ENCODE measurements around the gene TRPV5. TPM values are rescaled to one million over a fixed set of nuclear protein-coding genes. Genes with fewer than 3 reads are reported as not detected.

The TRPV5 gene
- total RNA-seq, 5 donors from 2014 or later (not counting 1 experiment from before 2014, with no cell fraction given), result not detected

DNA sequence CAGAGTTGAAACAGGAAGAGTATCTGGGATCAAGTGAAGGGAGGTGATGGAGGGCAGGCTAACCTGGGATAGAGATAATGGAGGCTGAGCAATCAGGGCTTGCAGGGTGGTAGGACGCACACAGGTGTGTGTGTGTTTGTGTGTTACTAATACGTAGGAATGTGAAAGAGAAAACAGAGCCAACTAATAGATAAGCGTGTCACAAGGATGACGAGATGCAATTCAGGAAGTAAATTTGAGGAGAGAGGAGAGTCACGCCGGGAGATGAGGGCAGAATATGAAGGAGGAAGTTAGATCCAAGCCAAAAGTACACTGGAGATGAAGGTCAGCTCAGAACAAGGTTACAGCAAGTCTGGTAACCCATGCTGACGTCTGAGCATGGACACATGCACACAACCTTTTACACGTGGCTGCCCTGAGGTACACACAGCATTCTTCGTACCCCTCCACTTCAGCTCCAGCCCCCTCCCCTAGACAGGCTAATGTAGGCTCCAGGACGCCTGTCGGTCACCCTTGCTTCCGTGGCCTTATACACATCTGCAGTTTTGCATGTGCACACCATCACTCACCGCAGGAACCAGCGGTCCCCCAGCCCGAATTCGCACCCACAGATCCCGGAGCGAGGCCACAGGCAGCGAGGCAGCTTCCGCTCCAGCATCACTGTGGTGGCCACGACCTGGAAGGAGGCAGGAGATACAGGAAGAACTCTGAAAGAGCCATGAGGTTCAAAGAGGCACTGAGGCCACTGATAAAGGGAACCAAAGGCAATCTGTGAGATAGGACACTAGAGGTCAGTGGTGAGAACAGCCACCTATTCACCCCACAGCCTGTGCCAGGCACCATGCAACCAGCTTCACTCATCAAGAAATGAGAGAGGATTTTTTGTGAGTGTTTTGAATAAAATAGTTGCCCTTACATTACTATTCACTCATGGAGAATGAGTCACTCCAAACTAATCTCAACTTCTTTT is 24.3 kb downstream of the TRPV5 start:
- no peak overlapping the region for H3K4me3 Mint-ChIP-seq
- H3K4me1 Mint-ChIP-seq, result no peaks in the 10 kb centered on the region
- peaks cover 31 to 38% of the 10 kb centered on the region in 2 donors for H3K27me3 Mint-ChIP-seq
- DNase-seq, result peak in 2 of 35 experiments; percentile 3 to 5
- ATAC-seq (replicated peaks in 1 of 4), result no peak
- WGBS (ENCODE audit: insufficient coverage), result 78% methylated on average over 20 of the region's 21 CpGs
- no peaks in the 10 kb centered on the region for H3K9me3 ChIP-seq
- H3K27ac ChIP-seq (ENCODE audit: low read length), result no peak overlapping the region
- no peaks in the 10 kb centered on the region for H3K36me3 ChIP-seq (ENCODE audit: control insufficient read depth in 2 of 2, extremely low read depth in 1 of 2, insufficient read depth in 1 of 2, low read length in 1 of 2)
- no peaks in the 10 kb centered on the region for H3K9me3 Mint-ChIP-seq
- H3K4me3 ChIP-seq (ENCODE audit: control insufficient read depth in 1 of 2, extremely low read depth in 1 of 2, low read length in 1 of 2), result no peak overlapping the region
- H3K27ac Mint-ChIP-seq, result no peak overlapping the region
- ChIA-PET CTCF (no interaction called here), POLR2A (no interaction called here)
- H3K27me3 ChIP-seq (replicated peaks in 1 of 2; ENCODE audit: control insufficient read depth in 2 of 2, extremely low read depth in 1 of 2, insufficient read depth in 2 of 2, low read length in 1 of 2), result peaks cover 0 to 15% of the 10 kb centered on the region in 2 experiments
- H3K4me1 ChIP-seq (ENCODE audit: control insufficient read depth in 1 of 2, extremely low read depth in 1 of 2, insufficient read depth in 2 of 2, low read length in 2 of 2), result no peaks in the 10 kb centered on the region
- no peaks in the 10 kb centered on the region for H3K36me3 Mint-ChIP-seq

DNA sequence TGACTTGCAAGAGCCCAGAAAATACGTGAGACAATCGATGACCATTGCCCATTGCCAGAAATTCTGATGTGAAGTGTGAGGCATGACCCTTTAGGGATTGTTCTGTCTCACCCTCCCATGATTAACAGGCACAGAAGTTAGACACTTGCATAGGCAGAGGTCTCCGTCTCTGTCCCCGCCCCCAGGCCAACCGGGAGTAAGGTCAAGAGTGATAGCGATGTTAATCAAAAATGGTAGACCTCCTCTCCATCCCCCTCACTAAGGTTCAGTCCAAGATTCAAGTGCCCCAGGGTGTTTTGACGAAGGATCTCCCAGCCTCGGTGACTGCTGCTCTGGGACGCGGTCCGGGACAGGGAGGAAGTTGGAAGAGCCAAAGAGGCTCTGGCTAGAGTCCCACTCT is 25.3 kb downstream of the TRPV5 start:
- DNase-seq (no peak), ATAC-seq (replicated peaks in 1 of 4) (no peak)
- Mint-ChIP-seq H3K9me3 (no peaks in the 10 kb centered on the region), H3K4me1 (no peaks in the 10 kb centered on the region), H3K4me3 (no peak overlapping the region), H3K27me3 (peaks cover 31 to 33% of the 10 kb centered on the region in 2 donors), H3K36me3 (no peaks in the 10 kb centered on the region), H3K27ac (no peak overlapping the region)
- Histone ChIP-seq H3K4me3 (ENCODE audit: control insufficient read depth in 1 of 2, extremely low read depth in 1 of 2, low read length in 1 of 2) (no peak overlapping the region), H3K27me3 (replicated peaks in 1 of 2; ENCODE audit: control insufficient read depth in 2 of 2, extremely low read depth in 1 of 2, insufficient read depth in 2 of 2, low read length in 1 of 2) (peaks cover 0 to 15% of the 10 kb centered on the region in 2 experiments), H3K27ac (ENCODE audit: low read length) (no peak overlapping the region), H3K4me1 (ENCODE audit: control insufficient read depth in 1 of 2, extremely low read depth in 1 of 2, insufficient read depth in 2 of 2, low read length in 2 of 2) (no peaks in the 10 kb centered on the region), H3K9me3 (no peaks in the 10 kb centered on the region), H3K36me3 (ENCODE audit: control insufficient read depth in 2 of 2, extremely low read depth in 1 of 2, insufficient read depth in 1 of 2, low read length in 1 of 2) (no peaks in the 10 kb centered on the region)
- CTCF ChIA-PET, result no interaction called here
- POLR2A ChIA-PET, result no interaction called here
- WGBS (ENCODE audit: insufficient coverage), result 96% methylated on average over 5 of the region's 11 CpGs

DNA sequence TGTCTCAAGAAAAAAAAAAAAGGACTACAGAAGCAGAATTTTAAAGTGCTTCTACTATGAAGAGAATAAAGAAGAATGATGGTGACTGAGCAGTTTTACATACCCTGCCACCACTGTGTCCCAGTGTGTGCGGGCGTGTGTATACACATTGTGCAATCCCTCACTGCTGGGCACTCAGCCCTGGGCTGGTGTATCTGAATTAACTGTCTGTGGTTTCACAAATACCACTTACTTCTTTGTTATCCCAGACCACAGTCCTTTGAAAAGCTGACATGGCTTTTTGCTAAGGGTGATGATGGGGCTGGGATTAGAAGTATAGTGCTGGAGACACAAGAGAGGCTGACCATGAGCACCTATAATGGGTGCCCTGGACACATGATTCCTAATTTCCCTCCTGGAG is 26.9 kb downstream of the TRPV5 start:
- H3K9me3 ChIP-seq, result no peaks in the 10 kb centered on the region

DNA sequence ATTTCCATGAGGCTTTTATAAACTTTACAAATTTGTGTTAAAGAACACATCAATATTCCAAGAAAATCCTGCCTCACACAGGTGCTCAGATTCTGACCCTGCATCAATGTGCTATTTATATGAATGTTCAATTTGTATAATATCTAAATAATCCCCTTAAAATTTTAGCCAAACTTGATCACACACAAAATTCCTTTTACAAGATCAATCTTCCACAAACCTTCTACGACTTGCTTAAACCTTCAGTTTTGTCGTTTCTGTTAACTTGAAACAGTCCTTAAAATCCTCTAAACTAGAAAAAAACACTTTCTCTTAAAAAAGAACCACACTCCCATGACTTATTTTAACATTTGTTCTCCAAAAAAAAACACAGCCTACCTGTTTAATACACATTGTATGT is 27.8 kb downstream of the TRPV5 start:
- CTCF ChIA-PET, result no interaction called here
- Mint-ChIP-seq H3K36me3 (no peaks in the 10 kb centered on the region), H3K4me1 (no peaks in the 10 kb centered on the region), H3K9me3 (no peaks in the 10 kb centered on the region), H3K27ac (no peak overlapping the region), H3K4me3 (no peak overlapping the region), H3K27me3 (peaks cover 24 to 26% of the 10 kb centered on the region in 2 donors)
- no peaks in the 10 kb centered on the region for H3K36me3 ChIP-seq (ENCODE audit: control insufficient read depth in 2 of 2, extremely low read depth in 1 of 2, insufficient read depth in 1 of 2, low read length in 1 of 2)
- ATAC-seq (replicated peaks in 1 of 4) (no peak), DNase-seq (no peak)
- peaks cover 0 to 12% of the 10 kb centered on the region in 2 experiments for H3K27me3 ChIP-seq (replicated peaks in 1 of 2; ENCODE audit: control insufficient read depth in 2 of 2, extremely low read depth in 1 of 2, insufficient read depth in 2 of 2, low read length in 1 of 2)
- H3K4me1 ChIP-seq (ENCODE audit: control insufficient read depth in 1 of 2, extremely low read depth in 1 of 2, insufficient read depth in 2 of 2, low read length in 2 of 2), result no peaks in the 10 kb centered on the region
- no peak overlapping the region for H3K27ac ChIP-seq (ENCODE audit: low read length)
- POLR2A ChIA-PET, result interaction anchor here in 1 of 2 donors (0.6 kb wide), 1 partner anchor 640 kb away, joined by 4 read pairs; no protein-coding TSS in a partner anchor
- no peak overlapping the region for H3K4me3 ChIP-seq (ENCODE audit: control insufficient read depth in 1 of 2, extremely low read depth in 1 of 2, low read length in 1 of 2)
- no peaks in the 10 kb centered on the region for H3K9me3 ChIP-seq
- WGBS (ENCODE audit: insufficient coverage), result 100% methylated on average over 2 of the region's 2 CpGs

More for the DNA sequence above, 26.9 kb downstream of the TRPV5 start:
- Histone ChIP-seq H3K27ac (ENCODE audit: low read length) (no peak overlapping the region), H3K4me3 (ENCODE audit: control insufficient read depth in 1 of 2, extremely low read depth in 1 of 2, low read length in 1 of 2) (no peak overlapping the region), H3K27me3 (replicated peaks in 1 of 2; ENCODE audit: control insufficient read depth in 2 of 2, extremely low read depth in 1 of 2, insufficient read depth in 2 of 2, low read length in 1 of 2) (peaks cover 0 to 15% of the 10 kb centered on the region in 2 experiments), H3K4me1 (ENCODE audit: control insufficient read depth in 1 of 2, extremely low read depth in 1 of 2, insufficient read depth in 2 of 2, low read length in 2 of 2) (no peaks in the 10 kb centered on the region), H3K36me3 (ENCODE audit: control insufficient read depth in 2 of 2, extremely low read depth in 1 of 2, insufficient read depth in 1 of 2, low read length in 1 of 2) (no peaks in the 10 kb centered on the region)
- H3K36me3 Mint-ChIP-seq, result no peaks in the 10 kb centered on the region
- no peak for ATAC-seq (replicated peaks in 1 of 4)
- H3K4me3 Mint-ChIP-seq, result no peak overlapping the region
- no CpG with 5 or more reads among the region's 2 CpGs for WGBS (ENCODE audit: insufficient coverage)
- ChIA-PET CTCF (no interaction called here), POLR2A (no interaction called here)
- no peak for DNase-seq
- H3K9me3 Mint-ChIP-seq, result no peaks in the 10 kb centered on the region
- no peaks in the 10 kb centered on the region for H3K4me1 Mint-ChIP-seq
- no peak overlapping the region for H3K27ac Mint-ChIP-seq
- H3K27me3 Mint-ChIP-seq, result peaks cover 28 to 31% of the 10 kb centered on the region in 2 donors

DNA sequence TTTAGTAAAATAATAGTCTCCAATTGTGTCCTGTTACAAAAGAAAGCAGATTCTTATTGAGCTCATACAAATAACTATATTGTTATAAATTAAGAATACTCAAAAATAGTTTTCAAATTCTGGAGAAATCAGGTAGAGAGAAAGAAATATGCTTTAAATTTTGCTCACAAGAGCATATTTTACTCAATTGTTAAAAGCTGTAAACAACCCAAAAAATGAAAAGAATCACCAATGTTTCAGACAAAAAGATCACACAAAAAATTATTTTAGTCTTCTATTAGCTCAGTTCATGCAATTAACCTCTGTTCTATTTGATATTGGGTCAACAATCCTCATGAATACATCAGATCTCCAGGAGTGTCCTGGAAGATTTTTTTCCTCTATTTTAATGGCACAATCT is 29.4 kb downstream of the TRPV5 start:
- no peak for DNase-seq
- POLR2A ChIA-PET, result interaction anchor here in 1 of 2 donors (0.7 kb wide), 1 partner anchor 332 kb away, joined by 3 read pairs; no protein-coding TSS in a partner anchor
- H3K27me3 Mint-ChIP-seq, result peaks cover 16 to 19% of the 10 kb centered on the region in 2 donors

DNA sequence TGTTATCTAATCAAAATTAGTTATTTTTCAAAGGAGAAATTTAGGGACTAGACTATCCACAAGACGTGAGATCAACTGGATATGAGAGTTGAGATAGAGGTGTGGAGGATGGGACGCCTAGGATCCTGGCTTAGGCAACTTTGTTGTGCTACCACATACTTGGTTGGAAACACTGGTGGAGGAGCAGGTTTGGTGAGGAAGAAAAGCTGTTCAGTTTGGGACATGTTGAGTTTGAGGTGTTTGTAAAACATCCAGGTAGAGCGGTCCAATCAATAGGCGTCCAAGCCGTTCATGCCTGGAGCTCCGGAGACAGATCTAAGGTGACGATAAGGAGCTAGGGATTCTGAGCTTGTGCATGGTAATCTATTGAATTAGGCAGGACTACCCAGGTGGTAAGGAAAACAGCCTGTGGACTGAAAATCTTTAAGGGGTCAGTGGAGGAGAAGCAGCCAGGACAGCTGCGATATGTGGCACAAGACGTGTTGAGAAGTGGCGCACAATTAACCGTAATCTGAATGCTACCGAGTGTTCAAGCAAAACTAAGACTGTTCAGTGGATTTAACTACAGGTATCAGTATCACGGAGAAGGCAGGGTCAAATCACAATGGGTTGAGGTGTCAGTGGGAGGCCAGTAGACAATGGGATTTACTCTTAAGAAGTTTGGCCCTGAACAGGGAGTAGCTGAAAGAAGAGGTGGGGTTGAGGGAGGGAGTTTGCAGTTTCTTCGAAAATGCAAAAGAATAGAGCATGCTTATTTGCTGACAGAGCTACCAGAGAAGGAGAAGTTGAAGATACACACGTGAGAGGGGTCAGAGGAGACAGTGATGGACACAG is 31.9 kb downstream of the TRPV5 start:
- H3K4me1 Mint-ChIP-seq, result no peaks in the 10 kb centered on the region
- ChIA-PET CTCF (interaction anchor here in 1 of 2 donors (0.5 kb wide), 1 partner anchor 9 kb away, joined by 3 read pairs; no protein-coding TSS in a partner anchor), POLR2A (interaction anchor here (0.6 kb wide), 2 partner anchors 86 to 501 kb away, joined by 3 read pairs; no protein-coding TSS in a partner anchor)
- H3K27ac ChIP-seq (ENCODE audit: low read length), result no peak overlapping the region
- H3K27me3 Mint-ChIP-seq, result peaks cover 4 to 7% of the 10 kb centered on the region in 2 donors
- H3K36me3 Mint-ChIP-seq, result no peaks in the 10 kb centered on the region
- no peak overlapping the region for H3K27ac Mint-ChIP-seq
- H3K27me3 ChIP-seq (replicated peaks in 1 of 2; ENCODE audit: control insufficient read depth in 2 of 2, extremely low read depth in 1 of 2, insufficient read depth in 2 of 2, low read length in 1 of 2), result peaks cover 0 to 18% of the 10 kb centered on the region in 2 experiments
- DNase-seq (no peak), ATAC-seq (replicated peaks in 1 of 4) (no peak)
- no peaks in the 10 kb centered on the region for H3K9me3 Mint-ChIP-seq
- no peak overlapping the region for H3K4me3 Mint-ChIP-seq
- 85% methylated on average over 15 of the region's 15 CpGs for WGBS (ENCODE audit: insufficient coverage)
- no peaks in the 10 kb centered on the region for H3K9me3 ChIP-seq
- H3K4me1 ChIP-seq (ENCODE audit: control insufficient read depth in 1 of 2, extremely low read depth in 1 of 2, insufficient read depth in 2 of 2, low read length in 2 of 2), result no peaks in the 10 kb centered on the region
- no peak overlapping the region for H3K4me3 ChIP-seq (ENCODE audit: control insufficient read depth in 1 of 2, extremely low read depth in 1 of 2, low read length in 1 of 2)
- no peaks in the 10 kb centered on the region for H3K36me3 ChIP-seq (ENCODE audit: control insufficient read depth in 2 of 2, extremely low read depth in 1 of 2, insufficient read depth in 1 of 2, low read length in 1 of 2)

More for the DNA sequence above, 29.4 kb downstream of the TRPV5 start:
- Mint-ChIP-seq H3K4me1 (no peaks in the 10 kb centered on the region), H3K27ac (no peak overlapping the region), H3K4me3 (no peak overlapping the region), H3K9me3 (no peaks in the 10 kb centered on the region), H3K36me3 (no peaks in the 10 kb centered on the region)
- Histone ChIP-seq H3K27me3 (replicated peaks in 1 of 2; ENCODE audit: control insufficient read depth in 2 of 2, extremely low read depth in 1 of 2, insufficient read depth in 2 of 2, low read length in 1 of 2) (peaks cover 0 to 9% of the 10 kb centered on the region in 2 experiments), H3K4me1 (ENCODE audit: control insufficient read depth in 1 of 2, extremely low read depth in 1 of 2, insufficient read depth in 2 of 2, low read length in 2 of 2) (no peaks in the 10 kb centered on the region), H3K36me3 (ENCODE audit: control insufficient read depth in 2 of 2, extremely low read depth in 1 of 2, insufficient read depth in 1 of 2, low read length in 1 of 2) (no peaks in the 10 kb centered on the region), H3K27ac (ENCODE audit: low read length) (no peak overlapping the region), H3K4me3 (ENCODE audit: control insufficient read depth in 1 of 2, extremely low read depth in 1 of 2, low read length in 1 of 2) (no peak overlapping the region), H3K9me3 (no peaks in the 10 kb centered on the region)
- CTCF ChIA-PET, result no interaction called here
- no peak for ATAC-seq (replicated peaks in 1 of 4)

All from T-cell (primary cell).